Measurements from ENCODE around the gene SORCS3.

SORCS3 gene

DNA sequence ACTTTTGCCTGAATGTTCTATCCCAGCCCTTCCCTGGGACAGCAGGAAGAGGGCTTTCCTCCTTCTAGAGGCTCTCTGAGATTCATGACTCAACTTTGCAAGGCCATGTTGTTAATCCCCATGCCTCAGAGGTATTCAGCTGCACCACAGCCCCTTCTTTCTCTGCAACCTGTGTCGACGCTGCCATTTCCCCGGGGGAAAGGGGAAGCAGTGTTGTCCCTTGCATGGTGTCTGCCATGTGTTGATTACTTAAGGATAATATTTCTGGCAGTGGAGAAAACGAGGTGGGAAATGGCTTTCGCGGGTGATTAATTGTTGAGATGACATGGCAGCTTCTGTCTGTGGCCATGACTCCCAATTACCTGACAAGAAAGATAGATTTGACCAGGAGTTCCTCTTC, 133.1 kb downstream of the SORCS3 start:
- DNase-seq (ENCODE audit: low read depth, low spot score): no peak

DNA sequence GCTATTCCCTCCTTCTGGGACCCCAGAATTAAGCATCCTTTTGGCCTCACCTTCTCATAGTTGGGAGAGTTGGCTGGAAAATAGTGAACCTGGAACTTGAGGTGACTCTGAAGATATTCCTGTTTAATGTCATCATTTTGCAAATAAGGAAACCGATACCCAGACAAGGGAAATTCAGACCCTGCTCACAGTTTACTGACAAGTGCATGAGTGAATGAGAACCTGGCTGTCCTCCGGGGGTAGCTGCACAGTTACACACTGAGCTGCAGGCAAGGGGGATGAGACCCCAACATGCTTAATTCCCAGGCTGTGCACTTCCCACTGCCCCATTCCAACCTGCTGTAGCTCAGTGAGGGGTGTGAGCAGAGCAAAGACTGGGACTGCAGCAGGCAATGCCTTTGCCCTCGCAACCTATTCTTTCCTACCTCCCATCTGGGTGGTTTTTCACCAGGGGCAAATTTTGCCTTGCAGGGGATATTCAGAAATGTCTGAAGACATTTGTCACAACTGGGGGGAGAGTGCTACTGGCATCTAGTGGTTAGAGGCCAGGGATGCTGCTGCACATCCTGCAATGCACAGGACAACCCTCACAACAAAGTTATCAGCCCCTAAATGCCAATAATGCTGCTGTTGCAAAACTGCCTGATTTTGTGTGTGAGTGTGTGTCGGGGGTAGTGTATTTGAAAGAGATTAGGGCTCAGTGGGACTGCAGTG, 136.2 kb downstream of the SORCS3 start:
- no peak for DNase-seq (ENCODE audit: low read depth, low spot score)

DNA sequence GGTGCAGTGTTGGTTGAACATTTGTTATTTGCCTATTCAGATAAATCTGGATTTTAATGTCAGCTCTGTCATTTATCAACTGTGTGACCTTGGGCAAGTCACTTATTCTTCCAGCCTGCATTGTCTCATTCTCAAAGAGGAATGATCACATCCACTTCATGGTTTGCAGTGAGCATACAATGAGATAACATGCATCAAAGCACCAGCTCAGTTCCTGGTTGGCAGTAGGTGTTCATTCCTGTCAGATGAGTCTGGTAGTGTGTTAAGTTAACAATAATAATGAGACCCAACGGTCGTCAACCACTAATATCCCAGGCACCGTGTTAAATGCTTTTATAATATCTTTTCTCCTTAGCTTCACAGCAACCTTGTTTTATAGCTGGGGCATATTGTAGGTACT, 137.3 kb downstream of the SORCS3 start:
- peak; percentile 2 for DNase-seq (ENCODE audit: low read depth, low spot score)

- DNase-seq (ENCODE audit: low read depth, low spot score): no peak
Observed at GRCh38 chr10:104779701-104780100, 138.6 kb downstream of the SORCS3 start.

- no peak for DNase-seq (ENCODE audit: low read depth, low spot score)
Observed at GRCh38 chr10:104780165-104780564, 139.1 kb downstream of the SORCS3 start.

DNA sequence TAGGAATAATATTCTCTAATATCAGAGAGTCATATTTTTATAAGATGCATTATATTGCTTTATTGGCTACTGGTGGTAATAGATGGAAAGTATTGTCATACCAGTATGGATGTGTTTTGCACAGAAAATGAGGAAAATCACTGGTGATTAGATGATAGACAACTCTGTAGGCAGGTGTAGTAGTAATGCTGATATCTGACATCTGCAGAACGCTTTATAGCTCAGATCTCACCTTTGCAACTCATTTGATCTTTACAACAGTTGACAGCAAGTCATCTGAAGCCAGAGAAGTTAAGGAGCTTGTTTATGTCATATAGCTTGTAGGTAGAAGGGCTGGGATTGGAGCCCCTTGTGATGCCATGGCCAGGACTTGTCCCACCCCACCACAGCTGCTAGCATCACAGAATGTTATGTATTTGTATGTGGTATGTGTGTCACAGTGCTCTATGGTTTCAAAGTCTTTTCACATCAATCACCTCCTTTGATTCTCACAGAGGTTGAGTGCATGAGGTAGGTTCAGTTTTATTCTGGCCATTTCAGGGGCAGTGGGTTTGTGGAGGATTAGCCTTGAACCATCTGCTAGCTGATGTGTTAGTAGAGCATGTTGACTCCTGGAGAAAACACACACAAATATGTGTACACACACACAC, 140.0 kb downstream of the SORCS3 start:
- no peak for DNase-seq (ENCODE audit: low read depth, low spot score)

- DNase-seq (ENCODE audit: low read depth, low spot score): no peak
Observed at GRCh38 chr10:104784452-104784851, 143.4 kb downstream of the SORCS3 start.

DNA sequence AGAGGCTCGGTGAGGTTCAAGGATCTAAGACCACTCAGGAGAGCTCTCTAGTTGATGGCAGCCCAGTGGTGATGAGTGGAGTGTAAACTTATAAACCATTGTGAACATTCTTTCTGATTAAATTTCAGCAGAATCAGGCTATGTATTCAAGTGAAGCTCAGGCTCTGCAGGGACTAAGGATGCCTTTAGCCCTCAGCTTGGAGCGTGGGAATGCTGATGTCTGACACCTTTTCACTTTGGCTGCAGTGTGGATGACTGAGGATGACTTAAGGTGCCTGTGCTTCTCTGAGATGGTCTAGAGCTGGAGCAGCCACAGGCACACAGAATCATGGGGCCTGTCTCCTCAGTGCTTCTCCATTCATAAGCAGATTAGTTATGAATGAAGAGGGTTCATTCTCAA, 150.4 kb downstream of the SORCS3 start:
- no peak for DNase-seq (ENCODE audit: low read depth, low spot score)

- no peak for DNase-seq (ENCODE audit: low read depth, low spot score)
Observed at GRCh38 chr10:104795411-104795810, 154.3 kb downstream of the SORCS3 start.

GRCh38 chr10:104796823-104797222, 155.7 kb downstream of the SORCS3 start:
- no peak for DNase-seq (ENCODE audit: low read depth, low spot score)

GRCh38 chr10:104802941-104803340, 161.9 kb downstream of the SORCS3 start:
- no peak for DNase-seq (ENCODE audit: low read depth, low spot score)

DNA sequence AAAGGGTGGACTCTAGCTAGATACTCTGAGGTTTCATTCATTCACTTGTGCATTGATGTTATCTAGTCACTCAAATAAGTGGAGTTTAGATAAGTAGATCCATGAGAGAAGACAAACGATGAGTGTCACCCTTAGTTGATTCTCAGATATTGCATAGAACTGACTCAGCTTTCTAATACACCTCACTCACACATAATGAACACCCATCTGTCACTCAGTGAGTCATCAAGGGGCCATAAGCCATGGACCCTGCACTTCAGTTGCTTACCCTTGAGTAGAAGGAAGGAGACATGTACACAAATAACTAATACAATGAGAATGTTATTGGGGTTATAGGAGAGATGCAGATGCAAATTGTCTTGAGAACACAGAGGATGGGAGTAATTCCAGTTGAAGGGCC, 163.8 kb downstream of the SORCS3 start:
- no peak for DNase-seq (ENCODE audit: low read depth, low spot score)

- no peak for DNase-seq (ENCODE audit: low read depth, low spot score)
Observed at GRCh38 chr10:104806801-104807200, 165.7 kb downstream of the SORCS3 start.

DNA sequence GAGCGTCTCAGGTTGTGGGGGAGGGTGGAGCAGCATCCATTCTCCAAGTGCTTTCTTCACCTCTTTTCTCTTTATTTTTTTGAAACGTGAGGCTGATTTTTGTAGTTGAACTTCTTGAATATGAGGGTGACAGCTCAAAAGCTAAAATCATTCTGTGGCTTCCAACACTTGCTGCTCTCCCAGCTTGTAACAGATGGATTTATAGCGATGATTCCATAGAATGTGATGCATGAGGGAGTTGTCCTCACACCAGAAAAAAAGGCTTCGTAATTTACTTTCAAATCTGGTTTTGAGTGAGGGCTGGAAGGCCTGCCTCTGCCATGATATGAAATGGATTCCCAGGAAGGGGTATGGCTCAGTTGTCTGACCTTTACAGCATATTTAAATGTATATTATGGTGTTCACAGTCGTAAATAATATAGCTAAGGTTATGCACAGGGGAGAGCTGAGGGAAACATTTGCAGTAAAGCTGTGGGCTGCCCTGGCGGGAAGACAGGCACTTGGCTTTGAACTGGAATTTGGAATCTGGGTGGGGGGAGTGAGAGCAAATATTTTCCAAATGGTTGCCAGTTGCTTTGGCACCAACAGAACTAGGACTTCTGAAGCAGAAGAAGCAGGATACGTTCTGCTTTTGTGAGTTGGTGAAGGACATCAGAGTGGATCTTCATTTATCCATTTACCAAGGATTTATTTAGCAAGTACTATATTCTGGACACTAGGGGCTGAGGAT, 166.7 kb downstream of the SORCS3 start:
- no peak for DNase-seq (ENCODE audit: low read depth, low spot score)

- DNase-seq (ENCODE audit: low read depth, low spot score): peak; percentile 55
Observed at GRCh38 chr10:104809288-104810090, 168.4 kb downstream of the SORCS3 start.

DNA sequence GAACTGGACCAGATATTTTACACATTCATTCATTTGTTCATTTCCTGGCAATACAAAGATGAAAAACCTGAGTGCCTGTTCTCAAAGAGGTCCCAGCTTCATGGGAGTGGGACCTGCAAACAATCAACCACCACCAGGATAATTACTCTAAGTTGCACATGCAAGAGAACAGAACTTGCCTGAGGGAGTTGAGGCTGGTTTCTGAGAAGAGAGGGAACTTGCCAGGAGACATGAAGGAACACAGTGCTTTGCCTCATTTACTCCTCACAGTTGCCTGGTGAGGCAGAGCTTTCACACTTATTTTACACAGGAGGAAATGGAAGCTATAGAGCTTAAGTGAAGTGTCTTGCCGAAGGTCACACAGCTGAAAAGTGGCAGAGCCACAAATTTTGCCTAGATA, 170.1 kb downstream of the SORCS3 start:
- DNase-seq (ENCODE audit: low read depth, low spot score): no peak

DNA sequence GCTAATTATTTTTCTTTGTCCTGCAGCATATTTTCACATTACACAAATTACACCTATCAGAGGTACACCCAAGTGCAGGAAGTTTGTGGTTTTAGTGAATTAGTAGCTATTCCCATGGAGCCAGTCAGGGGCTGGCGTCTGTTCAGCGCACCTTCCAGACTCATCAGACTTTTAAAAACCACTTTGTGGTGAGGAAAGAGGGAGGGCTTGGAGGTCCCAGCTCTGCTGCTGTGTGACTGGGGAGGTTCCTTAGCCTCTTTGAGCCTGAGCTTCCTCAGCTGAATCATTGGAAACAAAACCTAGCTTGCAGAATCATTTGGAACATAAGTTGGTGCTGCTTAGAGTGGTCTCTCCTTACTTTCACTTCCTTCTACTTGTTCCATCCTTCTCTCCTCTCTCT, 175.4 kb downstream of the SORCS3 start:
- DNase-seq (ENCODE audit: low read depth, low spot score): peak; percentile 6

DNA sequence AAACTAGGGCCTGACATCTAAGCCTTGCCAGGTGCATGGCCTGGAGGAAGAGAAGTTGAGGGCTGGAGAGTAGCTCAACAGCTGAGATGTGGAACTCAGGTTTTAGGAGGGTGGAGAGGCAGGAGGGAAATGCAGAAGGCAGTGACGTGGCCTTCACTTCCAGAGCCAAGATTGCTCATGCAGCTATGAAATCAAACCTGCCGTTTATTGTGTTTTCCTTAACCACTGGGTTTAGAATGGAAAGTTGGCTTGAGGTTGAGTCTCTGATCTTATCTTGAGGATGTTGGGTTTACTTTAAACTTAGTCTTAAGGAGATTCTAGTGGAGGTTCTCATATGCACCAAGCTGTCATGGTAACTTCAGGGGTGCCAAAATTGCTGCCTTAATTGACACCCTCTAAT, 178.6 kb downstream of the SORCS3 start:
- no peak for DNase-seq (ENCODE audit: low read depth, low spot score)

GRCh38 chr10:104822088-104822487, 181.0 kb downstream of the SORCS3 start:
- DNase-seq (ENCODE audit: low read depth, low spot score): no peak

DNA sequence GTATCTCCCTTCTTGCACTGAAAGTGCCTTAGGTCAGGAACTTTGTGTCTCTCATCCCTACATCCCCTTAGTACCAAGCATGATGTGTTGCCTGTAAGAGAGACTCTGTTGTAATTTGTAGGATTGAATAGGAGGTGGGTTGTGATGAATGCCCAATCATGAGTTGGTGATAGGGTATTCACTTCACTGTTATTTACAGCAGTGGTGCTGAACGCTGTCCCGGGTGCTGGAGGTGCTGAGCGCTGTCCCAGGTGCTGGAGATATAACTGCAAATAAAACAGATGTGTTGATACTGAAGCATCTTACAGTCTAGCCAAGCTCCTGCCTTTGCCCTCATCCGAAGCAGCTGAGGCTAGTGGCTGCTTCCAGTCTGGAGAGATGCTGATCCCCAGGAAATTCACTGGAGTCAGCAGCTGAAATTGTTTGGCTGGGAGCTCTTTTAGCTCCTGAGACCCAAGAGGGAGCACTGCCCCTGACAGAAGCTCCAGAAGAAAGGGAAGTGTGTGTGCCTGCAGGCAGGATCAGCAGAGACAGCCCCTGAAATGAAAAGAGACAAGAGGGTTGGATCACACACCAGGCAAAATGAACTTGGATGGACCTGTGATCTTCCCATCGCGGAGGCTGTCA, 183.4 kb downstream of the SORCS3 start:
- peak; percentile 85 for DNase-seq (ENCODE audit: low read depth, low spot score)

DNA sequence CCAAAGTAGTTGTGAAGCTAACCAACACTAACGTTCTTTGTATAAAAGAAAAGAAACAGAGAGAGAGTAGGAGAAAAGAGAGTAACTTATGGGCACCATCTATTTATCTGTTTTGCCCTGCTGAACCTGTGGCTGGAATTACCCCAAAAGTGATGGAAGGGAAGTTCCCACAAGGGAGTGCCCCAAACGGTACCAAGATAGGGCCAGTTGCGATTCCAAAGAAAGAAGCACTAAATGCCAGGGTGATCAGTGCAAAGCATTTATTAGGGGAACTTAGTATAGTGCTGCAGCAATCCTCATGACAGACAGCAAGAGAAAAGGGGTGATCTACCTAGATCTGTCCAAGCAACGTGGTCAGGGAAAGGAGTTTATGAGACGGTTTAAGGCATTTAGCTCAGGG, 190.2 kb downstream of the SORCS3 start:
- no peak for DNase-seq (ENCODE audit: low read depth, low spot score)

DNA sequence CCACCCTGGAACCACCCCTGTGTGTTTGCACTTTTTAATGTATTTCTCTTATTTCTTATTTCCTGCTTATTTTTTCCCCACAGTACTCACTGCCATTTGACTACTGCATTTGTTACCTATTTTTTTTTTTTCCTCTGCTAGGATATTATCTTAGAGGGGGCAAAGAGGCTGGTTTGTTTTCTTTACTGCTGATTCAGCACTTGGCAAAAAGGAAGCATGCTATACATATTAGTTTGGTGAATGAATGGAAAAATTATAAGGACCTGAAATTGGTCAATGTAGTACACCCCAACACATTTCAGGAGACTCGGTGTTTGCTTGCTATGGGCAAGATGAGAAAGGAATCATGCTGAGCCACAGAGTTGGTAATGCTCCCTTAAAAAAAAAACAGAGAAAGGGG, 193.5 kb downstream of the SORCS3 start:
- DNase-seq (ENCODE audit: low read depth, low spot score): no peak
